Peyer's patch (tissue), 4 donors: ENCODE data around the gene MNX1. TPM values are rescaled to one million over a fixed set of nuclear protein-coding genes. Genes with fewer than 3 reads are reported as not detected.

Experiments used
- DNase-seq, 3 donors: peaks; one replicate each; pipeline ENCODE4 v3.0.0-alpha.2; 2017 to 2019
- H3K27ac ChIP-seq, 4 donors: fragments of 200-600 bp; sonication (generic); one replicate each; pipeline ENCODE4 v1.5.1; 2016 to 2019
- H3K27me3 ChIP-seq, 2 donors: fragments of 200-600 bp; sonication (generic); one replicate each; pipeline ENCODE4 v1.5.1; 2019
- H3K36me3 ChIP-seq, 3 donors: fragments of 200-600 bp; sonication (generic); one replicate each; pipeline ENCODE4 v1.5.1; 2016 to 2019
- H3K4me1 ChIP-seq, 4 donors: fragments of 200-600 bp; sonication (generic); one replicate each; pipeline ENCODE4 v1.5.1; 2016 to 2019
- H3K4me3 ChIP-seq, 4 donors: fragments of 200-600 bp; sonication (generic); 1 replicate in 3 of 4; 2 replicates in 1 of 4; pipeline ENCODE4 v1.5.1; 2016 to 2019; ENCODE audit warnings: mild to moderate bottlenecking in 1 of 4
- H3K9me3 ChIP-seq, 4 donors: fragments of 200-600 bp; sonication (generic); one replicate each; pipeline ENCODE4 v1.5.1; 2016 to 2019; ENCODE audit warnings: mild to moderate bottlenecking in 1 of 4
- CTCF ChIP-seq, 6 experiments: fragments of 450-650 bp in 4 of 6; fragments of 200-600 bp in 2 of 6; sonication (generic) in 1 of 6; IDR thresholded peaks; one replicate each; pipeline ENCODE4 v1.5.1; 2017 to 2019; ENCODE audit warnings: antibody characterized with exemption in 6 of 6, mild to moderate bottlenecking in 3 of 6, moderate library complexity in 1 of 6
- POLR2A ChIP-seq, 2 donors: fragments of 450-650 bp; IDR thresholded peaks; one replicate each; pipeline ENCODE4 v1.5.1; 2017; ENCODE audit warnings: antibody characterized with exemption in 2 of 2, mild to moderate bottlenecking in 2 of 2, moderate library complexity in 2 of 2
- total RNA-seq, 4 donors: library from RNA; depleted of rRNA; stranded (reverse); fragments of >200 nt; gene quantifications; one replicate each; pipeline ENCODE4 v1.1.0, GENCODE V29; 2016

Gene MNX1
- total RNA-seq, 4 donors from 2014 or later: 7.4 to 41.9 (median 16.9) TPM

GRCh38 chr7:157037635-157038034 is 27.2 kb upstream of the MNX1 start:
- Histone ChIP-seq H3K9me3 (no peaks in the 10 kb centered on the region), H3K4me3 (no peak overlapping the region), H3K4me1 (no peaks in the 10 kb centered on the region), H3K27ac (no peak overlapping the region), H3K36me3 (no peaks in the 10 kb centered on the region), H3K27me3 (peaks cover 0 to 4% of the 10 kb centered on the region in 2 donors)
- TF ChIP-seq CTCF (IDR thresholded peaks at IDR 0.05) (no peak), POLR2A (IDR thresholded peaks at IDR 0.05) (no peak)
- no peak for DNase-seq

- Histone ChIP-seq H3K27ac (no peak overlapping the region), H3K4me1 (no peaks in the 10 kb centered on the region), H3K4me3 (no peak overlapping the region), H3K27me3 (peaks cover 0 to 4% of the 10 kb centered on the region in 2 donors), H3K9me3 (no peaks in the 10 kb centered on the region), H3K36me3 (no peaks in the 10 kb centered on the region)
- no peak for DNase-seq
- TF ChIP-seq POLR2A (IDR thresholded peaks at IDR 0.05) (no peak), CTCF (IDR thresholded peaks at IDR 0.05) (no peak)
Measured at GRCh38 chr7:157037028-157037427, 26.6 kb upstream of the MNX1 start.

- no peaks in the 10 kb centered on the region for H3K9me3 ChIP-seq
- DNase-seq: no peak
- H3K36me3 ChIP-seq: no peaks in the 10 kb centered on the region
- H3K4me1 ChIP-seq: no peaks in the 10 kb centered on the region
- TF ChIP-seq CTCF (IDR thresholded peaks at IDR 0.05) (no peak), POLR2A (IDR thresholded peaks at IDR 0.05) (no peak)
- peaks cover 0 to 5% of the 10 kb centered on the region in 2 donors for H3K27me3 ChIP-seq
- no peak overlapping the region for H3K27ac ChIP-seq
- no peak overlapping the region for H3K4me3 ChIP-seq
Measured at GRCh38 chr7:157035979-157036378, 25.5 kb upstream of the MNX1 start.

GRCh38 chr7:157035302-157035701 is 24.8 kb upstream of the MNX1 start:
- Histone ChIP-seq H3K9me3 (no peaks in the 10 kb centered on the region), H3K4me1 (no peaks in the 10 kb centered on the region), H3K4me3 (no peak overlapping the region), H3K36me3 (no peaks in the 10 kb centered on the region), H3K27me3 (peaks cover 0 to 9% of the 10 kb centered on the region in 2 donors), H3K27ac (no peak overlapping the region)
- DNase-seq: no peak
- TF ChIP-seq CTCF (IDR thresholded peaks at IDR 0.05) (no peak), POLR2A (IDR thresholded peaks at IDR 0.05) (no peak)

- H3K27me3 ChIP-seq: peaks cover 0 to 9% of the 10 kb centered on the region in 2 donors
Measured at GRCh38 chr7:157033483-157034473, 23.3 kb upstream of the MNX1 start.

More at GRCh38 chr7:157033483-157034473, 23.3 kb upstream of the MNX1 start:
- no peaks in the 10 kb centered on the region for H3K9me3 ChIP-seq
- H3K36me3 ChIP-seq: no peaks in the 10 kb centered on the region
- H3K4me1 ChIP-seq: no peaks in the 10 kb centered on the region
- no peak for TF ChIP-seq POLR2A (IDR thresholded peaks at IDR 0.05)
- TF ChIP-seq CTCF (IDR thresholded peaks at IDR 0.05): no peak
- peak in 1 of 3 donors; percentile 31 for DNase-seq
- H3K4me3 ChIP-seq: no peak overlapping the region
- H3K27ac ChIP-seq: no peak overlapping the region
